ENCODE results near the gene UGT1A5. TPM values are rescaled to one million over a fixed set of nuclear protein-coding genes. Genes with fewer than 3 reads are reported as not detected.

The UGT1A5 gene
- total and polyA plus RNA-seq, 2 donors: 0.09 to 0.14 TPM

DNA sequence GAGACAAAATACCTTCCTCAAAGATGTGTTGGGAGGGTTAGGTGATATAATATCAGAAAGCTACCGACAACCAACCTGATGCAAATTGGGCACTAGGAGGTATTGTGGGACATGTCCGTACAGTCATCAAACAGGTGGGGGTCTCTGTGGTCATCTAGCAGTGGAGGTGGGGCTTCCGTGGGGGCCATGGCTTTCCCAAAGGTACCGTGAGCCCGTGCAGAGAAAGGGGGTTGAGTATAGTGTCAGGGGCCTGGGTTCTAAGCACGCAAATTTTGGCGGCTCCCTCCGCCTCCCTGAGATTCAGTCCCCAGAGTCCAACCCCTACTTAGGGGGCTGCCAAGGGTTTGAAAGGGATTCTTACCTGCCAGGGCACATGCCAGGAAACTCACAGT, 109.0 kb downstream of the UGT1A5 start:
- H3K27ac ChIP-seq (ENCODE audit: low read depth in 1 of 2, low read length in 1 of 2): no peak overlapping the region
- no peaks in the 10 kb centered on the region for H3K4me1 ChIP-seq (ENCODE audit: control insufficient read depth in 2 of 2, insufficient read depth in 2 of 2, low read length in 2 of 2)
- H3K36me3 ChIP-seq (ENCODE audit: control insufficient read depth in 2 of 2, insufficient read depth in 2 of 2, low read length in 1 of 2): no peaks in the 10 kb centered on the region
- DNase-seq (ENCODE audit: low read depth in 6 of 9, low spot score in 9 of 9): no peak
- H3K9me3 ChIP-seq (ENCODE audit: control insufficient read depth in 2 of 2, insufficient read depth in 1 of 2, low read length in 1 of 2): no peaks in the 10 kb centered on the region
- whole genome bisulfite sequencing: 97% methylated on average over 8 of the region's 8 CpGs
- no peak overlapping the region for H3K4me3 ChIP-seq (ENCODE audit: low read length in 2 of 2)
- H3K27me3 ChIP-seq (ENCODE audit: control insufficient read depth in 2 of 2, insufficient read depth in 1 of 2, low read length in 1 of 2): no peaks in the 10 kb centered on the region

DNA sequence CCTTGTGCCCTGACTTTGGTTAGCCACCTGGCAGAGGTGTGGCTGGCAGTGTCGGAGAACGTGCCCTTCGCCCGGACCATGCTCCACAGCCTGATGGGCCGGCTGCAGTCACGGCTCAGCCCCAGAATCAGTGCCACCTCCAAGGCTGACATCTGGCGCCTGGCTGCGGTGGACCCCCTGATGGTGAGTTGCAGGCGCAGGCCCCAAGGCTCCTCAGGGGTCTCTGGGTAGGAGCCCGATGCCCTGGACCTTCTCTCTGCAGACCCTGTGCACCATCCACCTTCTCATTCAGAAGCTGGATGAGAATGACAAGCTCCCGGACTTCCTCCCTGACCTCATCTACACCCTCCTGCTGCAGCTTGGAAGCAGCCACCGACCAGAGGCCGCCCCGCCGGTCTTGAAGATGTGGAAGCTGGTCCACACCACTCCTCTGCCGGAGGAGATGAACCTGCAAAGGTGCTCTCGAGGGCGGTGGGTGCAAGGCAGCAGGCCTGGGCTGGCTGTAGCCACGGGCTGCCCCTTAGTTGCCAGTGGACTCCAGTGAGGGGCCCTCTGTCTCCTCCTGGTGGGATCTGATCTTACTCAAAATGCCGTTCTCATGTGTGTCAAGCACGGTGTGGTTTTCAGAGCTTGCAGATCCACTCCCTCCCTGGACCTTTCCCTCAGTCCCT, 109.5 kb downstream of the UGT1A5 start:
- no peaks in the 10 kb centered on the region for H3K9me3 ChIP-seq (ENCODE audit: control insufficient read depth in 2 of 2, insufficient read depth in 1 of 2, low read length in 1 of 2)

More for the DNA sequence above, 109.5 kb downstream of the UGT1A5 start:
- no peaks in the 10 kb centered on the region for H3K27me3 ChIP-seq (ENCODE audit: control insufficient read depth in 2 of 2, insufficient read depth in 1 of 2, low read length in 1 of 2)
- H3K4me3 ChIP-seq (ENCODE audit: low read length in 2 of 2): no peak overlapping the region
- no peaks in the 10 kb centered on the region for H3K4me1 ChIP-seq (ENCODE audit: control insufficient read depth in 2 of 2, insufficient read depth in 2 of 2, low read length in 2 of 2)
- H3K27ac ChIP-seq (ENCODE audit: low read depth in 1 of 2, low read length in 1 of 2): no peak overlapping the region
- no peaks in the 10 kb centered on the region for H3K36me3 ChIP-seq (ENCODE audit: control insufficient read depth in 2 of 2, insufficient read depth in 2 of 2, low read length in 1 of 2)
- WGBS: 94% methylated on average over 21 of the region's 21 CpGs
- DNase-seq (ENCODE audit: low read depth in 6 of 9, low spot score in 9 of 9): no peak

Other genes starting within 250 kb of the UGT1A5 start
- 16.1 TPM for gene USP40, start 146.1 kb upstream of the UGT1A5 start, total RNA-seq
- 26.7 TPM for gene USP40, start 146.1 kb upstream of the UGT1A5 start, polyA plus RNA-seq
- 0.24 TPM for gene UGT1A8, start 95.3 kb upstream of the UGT1A5 start, total RNA-seq
- 2.6 TPM for gene UGT1A8, start 95.3 kb upstream of the UGT1A5 start, polyA plus RNA-seq
- gene UGT1A10, start 76.5 kb upstream of the UGT1A5 start, total RNA-seq: 0.09 TPM
- 0.39 TPM for gene UGT1A10, start 76.5 kb upstream of the UGT1A5 start, polyA plus RNA-seq
- gene UGT1A9, start 41.0 kb upstream of the UGT1A5 start, total RNA-seq: 0.09 TPM
- gene UGT1A9, start 41.0 kb upstream of the UGT1A5 start, polyA plus RNA-seq: 0.27 TPM
- gene UGT1A7, start 31.0 kb upstream of the UGT1A5 start, total RNA-seq: 0.19 TPM
- gene UGT1A7, start 31.0 kb upstream of the UGT1A5 start, polyA plus RNA-seq: 0.11 TPM
- gene UGT1A6, start 20.0 kb upstream of the UGT1A5 start, total RNA-seq: 1.1 TPM
- gene UGT1A6, start 20.0 kb upstream of the UGT1A5 start, polyA plus RNA-seq: 4.5 TPM
- gene UGT1A4, start 5.8 kb downstream of the UGT1A5 start, total RNA-seq: 0.09 TPM
- 0.34 TPM for gene UGT1A4, start 5.8 kb downstream of the UGT1A5 start, polyA plus RNA-seq
- gene UGT1A3, start 16.1 kb downstream of the UGT1A5 start, total RNA-seq: not detected
- not detected for gene UGT1A3, start 16.1 kb downstream of the UGT1A5 start, polyA plus RNA-seq
- gene UGT1A1, start 47.4 kb downstream of the UGT1A5 start, total RNA-seq: 0.09 TPM
- 0.32 TPM for gene UGT1A1, start 47.4 kb downstream of the UGT1A5 start, polyA plus RNA-seq
- gene MROH2A, start 65.4 kb downstream of the UGT1A5 start, total RNA-seq: 0.71 TPM
- gene MROH2A, start 65.4 kb downstream of the UGT1A5 start, polyA plus RNA-seq: 0.39 TPM
- 29.7 TPM for gene HJURP, start 141.6 kb downstream of the UGT1A5 start, total RNA-seq
- 5.8 TPM for gene HJURP, start 141.6 kb downstream of the UGT1A5 start, polyA plus RNA-seq
- gene TRPM8, start 204.5 kb downstream of the UGT1A5 start, total RNA-seq: 0.19 TPM
- gene TRPM8, start 204.5 kb downstream of the UGT1A5 start, polyA plus RNA-seq: 0.59 TPM